Measurements from ENCODE around the gene ZCCHC2.

The ZCCHC2 gene

GRCh38 chr18:62576845-62577512, 54.2 kb downstream of the ZCCHC2 start:
- FAIRE-seq, result no peak
- no peak for DNase-seq (ENCODE audit: low spot score)

GRCh38 chr18:62577765-62578164, 54.9 kb downstream of the ZCCHC2 start:
- DNase-seq (ENCODE audit: low spot score), result no peak

GRCh38 chr18:62578980-62579511, 56.2 kb downstream of the ZCCHC2 start:
- FAIRE-seq, result no peak
- DNase-seq (ENCODE audit: low spot score), result no peak

More at GRCh38 chr18:62577765-62578164, 54.9 kb downstream of the ZCCHC2 start:
- no peak for FAIRE-seq

- FAIRE-seq (no peak), DNase-seq (ENCODE audit: low spot score) (no peak)
Measured at GRCh38 chr18:62583376-62583775, 60.6 kb downstream of the ZCCHC2 start.

- peak; percentile 71 for FAIRE-seq
Measured at GRCh38 chr18:62584241-62585120, 61.7 kb downstream of the ZCCHC2 start.

GRCh38 chr18:62585274-62586150, 62.7 kb downstream of the ZCCHC2 start:
- DNase-seq (ENCODE audit: low spot score), result no peak
- FAIRE-seq, result no peak

More at GRCh38 chr18:62584241-62585120, 61.7 kb downstream of the ZCCHC2 start:
- DNase-seq (ENCODE audit: low spot score), result peak; percentile 58

- FAIRE-seq (no peak), DNase-seq (ENCODE audit: low spot score) (peak; percentile 17)
Measured at GRCh38 chr18:62586151-62586774, 63.4 kb downstream of the ZCCHC2 start.

GRCh38 chr18:62586781-62587487, 64.1 kb downstream of the ZCCHC2 start:
- DNase-seq (ENCODE audit: low spot score), result no peak
- no peak for FAIRE-seq

- FAIRE-seq, result no peak
- DNase-seq (ENCODE audit: low spot score), result no peak
Measured at GRCh38 chr18:62587689-62588088, 64.9 kb downstream of the ZCCHC2 start.

- no peak for DNase-seq (ENCODE audit: low spot score)
- no peak for FAIRE-seq
Measured at GRCh38 chr18:62588217-62588616, 65.4 kb downstream of the ZCCHC2 start.

- FAIRE-seq (no peak), DNase-seq (ENCODE audit: low spot score) (no peak)
Measured at GRCh38 chr18:62590799-62591590, 68.2 kb downstream of the ZCCHC2 start.

- DNase-seq (ENCODE audit: low spot score), result no peak
- no peak for FAIRE-seq
Measured at GRCh38 chr18:62596145-62597005, 73.5 kb downstream of the ZCCHC2 start.

- DNase-seq (ENCODE audit: low spot score), result no peak
- no peak for FAIRE-seq
Measured at GRCh38 chr18:62601871-62602270, 79.0 kb downstream of the ZCCHC2 start.

GRCh38 chr18:62602706-62603105, 79.9 kb downstream of the ZCCHC2 start:
- no peak for DNase-seq (ENCODE audit: low spot score)
- no peak for FAIRE-seq

- FAIRE-seq (no peak), DNase-seq (ENCODE audit: low spot score) (no peak)
Measured at GRCh38 chr18:62603211-62603610, 80.4 kb downstream of the ZCCHC2 start.

- FAIRE-seq (no peak), DNase-seq (ENCODE audit: low spot score) (no peak)
Measured at GRCh38 chr18:62603979-62604378, 81.2 kb downstream of the ZCCHC2 start.

- no peak for DNase-seq (ENCODE audit: low spot score)
- no peak for FAIRE-seq
Measured at GRCh38 chr18:62605685-62606084, 82.9 kb downstream of the ZCCHC2 start.

- DNase-seq (ENCODE audit: low spot score), result no peak
- no peak for FAIRE-seq
Measured at GRCh38 chr18:62606106-62606505, 83.3 kb downstream of the ZCCHC2 start.

All from RCC 7860 (cell line).